HFFc6 (cell line): Measurements from ENCODE around the gene TOMM20L. TPM values are rescaled to one million over a fixed set of nuclear protein-coding genes. Genes with fewer than 3 reads are reported as not detected.
"Not testable (repeated sequence)": the region's sequence is repeated elsewhere in the genome, so short reads cannot be mapped to it uniquely, and the experiment has no call there.

Experiments
- DNase-seq: peaks from one replicate; pipeline ENCODE4 v3.0.0-alpha.2; 2018
- H3K27ac Mint-ChIP-seq: 2 replicates; pipeline ENCODE4 v1.8.0; 2020; ENCODE audit warnings: mild to moderate bottlenecking, mixed read lengths
- H3K27me3 Mint-ChIP-seq: 2 replicates; pipeline ENCODE4 v1.8.0; 2021; ENCODE audit warnings: mild to moderate bottlenecking, moderate library complexity, mixed read lengths; ENCODE audit not compliant: insufficient read depth
- H3K36me3 Mint-ChIP-seq: 2 replicates; pipeline ENCODE4 v1.8.0; 2021; ENCODE audit warnings: low read depth, mixed read lengths
- H3K4me1 Mint-ChIP-seq: 2 replicates; pipeline ENCODE4 v1.8.0; 2020; ENCODE audit warnings: low read depth, mixed read lengths
- H3K4me3 Mint-ChIP-seq: 2 replicates; pipeline ENCODE4 v1.8.0; 2020; ENCODE audit warnings: mild to moderate bottlenecking, moderate library complexity, mixed read lengths
- H3K9me3 Mint-ChIP-seq: 2 replicates; pipeline ENCODE4 v1.8.0; 2020; ENCODE audit warnings: mild to moderate bottlenecking, mixed read lengths
- CTCF ChIP-seq: fragments of 200-600 bp; sonication (generic); IDR thresholded peaks from 2 replicates; pipeline ENCODE4 v1.5.0; 2021; ENCODE audit warnings: antibody characterized with exemption, mild to moderate bottlenecking
- total RNA-seq, 6 experiments: library from RNA; stranded (reverse); fragmentation: NEBNext Ultra II Directional; extraction: Animal tissue kit (Norgen Biotek cat#: 25700); gene quantifications; 2 replicates in 1 of 6; 3 replicates in 5 of 6; pipeline ENCODE4 v1.2.3, GENCODE V29; 2021

TOMM20L gene
- total RNA-seq, 6 experiments from 2014 or later: not detected

DNA sequence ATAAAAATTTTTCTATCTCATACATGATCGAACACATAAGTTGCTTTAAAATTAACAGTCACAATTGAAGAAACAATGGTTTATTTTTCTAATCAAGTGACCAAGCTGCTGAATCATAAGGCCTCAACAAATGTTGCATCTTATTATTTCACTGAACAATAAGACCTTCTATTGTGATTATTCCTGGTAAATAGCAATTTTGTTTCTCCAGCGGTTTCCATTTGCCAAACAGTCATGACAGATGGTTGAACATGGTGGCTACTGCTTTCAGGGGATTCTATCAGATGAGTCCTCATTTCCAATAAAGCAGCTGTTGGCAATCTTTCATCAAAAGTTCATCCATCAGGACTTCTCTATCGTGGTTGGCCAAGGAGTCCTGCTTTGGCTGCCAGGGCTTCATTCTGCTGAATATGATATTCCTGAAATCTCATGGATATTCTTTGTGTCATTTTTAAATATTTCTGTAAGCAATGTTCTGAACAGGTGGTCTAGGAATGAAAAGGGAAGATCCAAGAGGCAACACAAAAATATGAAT, 13.0 kb downstream of the TOMM20L start:
- DNase-seq: no peak
- TF ChIP-seq CTCF: no peak
- Mint-ChIP-seq H3K9me3 (no peaks in the 10 kb centered on the region), H3K36me3 (peaks cover 29% of the 10 kb centered on the region), H3K27me3 (no peaks in the 10 kb centered on the region; the same call in 1 of the 2 replicates), H3K4me3 (no peak overlapping the region), H3K27ac (no peak overlapping the region), H3K4me1 (no peaks in the 10 kb centered on the region)

GRCh38 chr14:58414845-58415244, 19.1 kb downstream of the TOMM20L start:
- peaks cover 31% of the 10 kb centered on the region for H3K36me3 Mint-ChIP-seq
- no peak for TF ChIP-seq CTCF
- no peaks in the 10 kb centered on the region for H3K4me1 Mint-ChIP-seq
- no peak for DNase-seq
- H3K27me3 Mint-ChIP-seq: no peaks in the 10 kb centered on the region
- H3K27ac Mint-ChIP-seq: no peak overlapping the region
- no peaks in the 10 kb centered on the region for H3K9me3 Mint-ChIP-seq
- no peak overlapping the region for H3K4me3 Mint-ChIP-seq

- Mint-ChIP-seq H3K9me3 (no peaks in the 10 kb centered on the region), H3K27me3 (no peaks in the 10 kb centered on the region), H3K27ac (no peak overlapping the region), H3K4me1 (no peaks in the 10 kb centered on the region), H3K4me3 (no peak overlapping the region), H3K36me3 (peaks cover 27% of the 10 kb centered on the region)
- TF ChIP-seq CTCF: peak; percentile 38
- no peak for DNase-seq
Measured at GRCh38 chr14:58415636-58416547, 20.2 kb downstream of the TOMM20L start.

DNA sequence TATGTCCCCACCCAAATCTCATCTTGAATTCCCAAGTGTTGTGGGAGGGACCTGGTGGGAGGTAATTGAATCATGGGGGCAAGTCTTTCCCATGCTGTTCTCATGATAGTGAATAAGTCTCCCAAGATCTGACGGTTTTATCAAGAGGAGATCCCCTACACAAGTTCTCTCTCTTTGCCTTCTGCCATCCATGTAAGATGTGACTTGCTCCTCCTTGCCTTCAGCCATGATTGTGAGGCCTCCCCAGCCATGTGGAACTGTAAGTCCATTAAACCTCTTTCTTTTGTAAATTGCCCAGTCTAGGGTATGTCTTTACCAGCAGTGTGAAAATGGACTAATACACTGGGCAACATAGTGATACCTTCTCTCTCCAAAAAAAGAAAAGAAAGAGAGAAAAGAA, 21.2 kb downstream of the TOMM20L start:
- H3K4me3 Mint-ChIP-seq, H3K9me3 Mint-ChIP-seq, DNase-seq, H3K27me3 Mint-ChIP-seq, H3K27ac Mint-ChIP-seq, H3K4me1 Mint-ChIP-seq: not testable (repeated sequence)
- peaks cover 28% of the 10 kb centered on the region for H3K36me3 Mint-ChIP-seq

DNA sequence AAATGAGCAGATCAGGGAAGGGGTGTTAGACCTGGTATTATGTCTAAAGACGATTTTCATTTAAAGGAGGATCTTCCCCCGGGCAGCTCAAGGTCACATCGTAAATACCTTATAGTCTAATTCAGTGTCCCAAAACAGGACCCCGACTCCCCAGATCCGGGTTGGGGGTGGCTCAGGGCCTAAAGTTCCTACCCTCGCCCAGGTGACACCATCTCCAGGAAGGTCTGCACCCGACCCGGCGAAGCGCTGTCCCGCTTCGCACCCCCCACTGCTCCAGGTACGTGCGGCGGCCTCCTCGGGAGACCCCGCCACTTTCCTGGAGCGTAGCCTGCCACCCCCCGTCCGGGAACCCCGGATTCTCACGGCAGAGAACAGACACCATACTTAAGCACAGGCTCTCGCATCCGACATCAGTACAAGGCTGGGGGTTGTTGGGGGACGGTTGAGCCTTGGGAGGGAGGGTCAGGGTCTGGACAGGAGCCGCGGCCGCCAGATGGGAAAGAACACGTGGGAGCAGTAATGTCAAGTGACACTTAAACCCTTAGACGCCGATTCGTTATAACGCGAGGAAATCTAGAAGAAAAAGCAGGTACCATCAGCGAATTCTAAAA, 31.0 kb downstream of the TOMM20L start:
- peaks cover 18% of the 10 kb centered on the region; the same call in 1 of the 2 replicates for H3K36me3 Mint-ChIP-seq
- DNase-seq: peak; percentile 37
- H3K4me3 Mint-ChIP-seq: peak overlapping the region; percentile 94
- H3K27me3 Mint-ChIP-seq: no peaks in the 10 kb centered on the region
- peaks cover 31% of the 10 kb centered on the region for H3K4me1 Mint-ChIP-seq
- peak overlapping the region; percentile 99 for H3K27ac Mint-ChIP-seq
- no peak for TF ChIP-seq CTCF
- H3K9me3 Mint-ChIP-seq: no peaks in the 10 kb centered on the region
